Coronary artery (tissue), 2 donors: ENCODE results near the gene NES.

Experiments used
- DNase-seq: peaks from one replicate; pipeline ENCODE4 v3.0.0-alpha.2; 2017; ENCODE audit warnings: low spot score
- H3K27ac ChIP-seq, 2 donors: fragments of 200-600 bp; sonication (generic); one replicate each; pipeline ENCODE4 v1.5.1; 2016 to 2019
- H3K4me3 ChIP-seq: fragments of 200-600 bp; sonication (generic); 2 replicates; pipeline ENCODE4 v1.5.1; 2016; ENCODE audit warnings: mild to moderate bottlenecking, moderate library complexity
- CTCF ChIP-seq: fragments of 200-600 bp; sonication (generic); IDR thresholded peaks from one replicate; pipeline ENCODE4 v1.5.1; 2019; ENCODE audit warnings: antibody characterized with exemption

The NES gene

GRCh38 chr1:156662005-156662799 is 15.0 kb downstream of the NES start:
- no peak for TF ChIP-seq CTCF
- H3K4me3 ChIP-seq = no peak overlapping the region
- peak overlapping the region; percentile 80 to 92 for H3K27ac ChIP-seq
- no peak for DNase-seq

GRCh38 chr1:156660752-156661112 is 16.5 kb downstream of the NES start:
- DNase-seq = no peak
- Histone ChIP-seq H3K27ac (peak overlapping the region; percentile 80 to 92), H3K4me3 (peak overlapping the region; percentile 32)
- TF ChIP-seq CTCF = no peak

- peak; percentile 98 for DNase-seq
- Histone ChIP-seq H3K4me3 (peak overlapping the region; percentile 32), H3K27ac (peak overlapping the region; percentile 80 to 92)
- TF ChIP-seq CTCF = peak; percentile 93
These were observed 17.0 kb downstream of the NES start for GRCh38 chr1:156659988-156660751.

GRCh38 chr1:156659661-156659987 is 17.6 kb downstream of the NES start:
- DNase-seq = no peak
- Histone ChIP-seq H3K27ac (peak overlapping the region; percentile 80 to 92), H3K4me3 (peak overlapping the region; percentile 32)
- TF ChIP-seq CTCF = no peak

- no peak for DNase-seq
- TF ChIP-seq CTCF = no peak
- Histone ChIP-seq H3K4me3 (no peak overlapping the region), H3K27ac (peak overlapping the region; percentile 80 to 92)
These were observed 18.1 kb downstream of the NES start for GRCh38 chr1:156658945-156659574.

GRCh38 chr1:156658496-156658895 is 18.7 kb downstream of the NES start:
- Histone ChIP-seq H3K27ac (no peak overlapping the region), H3K4me3 (no peak overlapping the region)
- DNase-seq = no peak
- no peak for TF ChIP-seq CTCF
